Measurements from ENCODE around the gene ZNF726.
"Not testable (repeated sequence)": the region's sequence is repeated elsewhere in the genome, so short reads cannot be mapped to it uniquely, and the experiment has no call there.

ZNF726 gene

GRCh38 chr19:23914402-23915286 is at the start of gene ZNF726:
ZNF726 (plus strand) TSS chr19:23914886; CDS start chr19:23914995, 109 bp downstream.
- peak; percentile 80 for DNase-seq (ENCODE audit: low read depth)

- DNase-seq (ENCODE audit: low read depth), result no peak
These were observed 46.8 kb upstream of the ZNF726 start for GRCh38 chr19:23867895-23868294.

- DNase-seq (ENCODE audit: low read depth), result no peak
These were observed 46.1 kb upstream of the ZNF726 start for GRCh38 chr19:23868630-23869029.

GRCh38 chr19:23872282-23872919 is 42.3 kb upstream of the ZNF726 start:
- no peak for DNase-seq (ENCODE audit: low read depth)

- no peak for DNase-seq (ENCODE audit: low read depth)
These were observed 38.4 kb upstream of the ZNF726 start for GRCh38 chr19:23876261-23876660.

GRCh38 chr19:23876756-23877155 is 37.9 kb upstream of the ZNF726 start:
- not testable (repeated sequence) for DNase-seq (ENCODE audit: low read depth)

- DNase-seq (ENCODE audit: low read depth), result no peak
These were observed 32.2 kb upstream of the ZNF726 start for GRCh38 chr19:23882493-23882892.

- DNase-seq (ENCODE audit: low read depth), result no peak
These were observed 30.3 kb upstream of the ZNF726 start for GRCh38 chr19:23884363-23884762.

GRCh38 chr19:23887642-23888041 is 27.0 kb upstream of the ZNF726 start:
- no peak for DNase-seq (ENCODE audit: low read depth)

- DNase-seq (ENCODE audit: low read depth), result not testable (repeated sequence)
These were observed 18.6 kb upstream of the ZNF726 start for GRCh38 chr19:23896096-23896495.

- no peak for DNase-seq (ENCODE audit: low read depth)
These were observed 17.8 kb upstream of the ZNF726 start for GRCh38 chr19:23896912-23897311.

- no peak for DNase-seq (ENCODE audit: low read depth)
These were observed 13.3 kb upstream of the ZNF726 start for GRCh38 chr19:23901360-23901759.

GRCh38 chr19:23904406-23904805 is 10.3 kb upstream of the ZNF726 start:
- no peak for DNase-seq (ENCODE audit: low read depth)

- DNase-seq (ENCODE audit: low read depth), result no peak
These were observed 8.9 kb upstream of the ZNF726 start for GRCh38 chr19:23905771-23906170.

GRCh38 chr19:23906835-23907234 is 7.9 kb upstream of the ZNF726 start:
- no peak for DNase-seq (ENCODE audit: low read depth)

GRCh38 chr19:23908165-23908564 is 6.5 kb upstream of the ZNF726 start:
- no peak for DNase-seq (ENCODE audit: low read depth)

- no peak for DNase-seq (ENCODE audit: low read depth)
These were observed 5.5 kb upstream of the ZNF726 start for GRCh38 chr19:23909222-23909621.

- DNase-seq (ENCODE audit: low read depth), result no peak
These were observed 755 bp upstream of the ZNF726 start for GRCh38 chr19:23913931-23914330.

GRCh38 chr19:23916991-23917390 is 2.3 kb downstream of the ZNF726 start:
- DNase-seq (ENCODE audit: low read depth), result no peak

- no peak for DNase-seq (ENCODE audit: low read depth)
These were observed 3.2 kb downstream of the ZNF726 start for GRCh38 chr19:23917856-23918255.

- no peak for DNase-seq (ENCODE audit: low read depth)
These were observed 10.6 kb downstream of the ZNF726 start for GRCh38 chr19:23925285-23925684.

- DNase-seq (ENCODE audit: low read depth), result no peak
These were observed 18.2 kb downstream of the ZNF726 start for GRCh38 chr19:23932878-23933277.

- not testable (repeated sequence) for DNase-seq (ENCODE audit: low read depth)
These were observed 22.3 kb downstream of the ZNF726 start for GRCh38 chr19:23937031-23937430.

All from non-pigmented ciliary epithelial cell (primary cell).